ACC112 (cell line): ENCODE measurements around the gene RIC3.
"Not testable (repeated sequence)": the region's sequence is repeated elsewhere in the genome, so short reads cannot be mapped to it uniquely, and the experiment has no call there.

ENCODE experiments used
- H2AFZ ChIP-seq: fragments of 200-600 bp; sonication (generic); one replicate; pipeline ENCODE4 v1.6.0; 2017; ENCODE audit warnings: antibody characterized with exemption, low read length; ENCODE audit not compliant: unreplicated experiment
- H3K27ac ChIP-seq: fragments of 200-600 bp; sonication (generic); 2 replicates; pipeline ENCODE4 v1.5.1; 2014; ENCODE audit warnings: low read depth, mild to moderate bottlenecking, antibody characterized with exemption, low read length, moderate library complexity
- H3K27me3 ChIP-seq: fragments of 200-600 bp; sonication (generic); 2 replicates; pipeline ENCODE4 v1.6.1; 2014; ENCODE audit warnings: mild to moderate bottlenecking, antibody characterized with exemption, low read length, moderate library complexity, mixed read lengths; ENCODE audit not compliant: insufficient read depth
- H3K36me3 ChIP-seq: fragments of 200-600 bp; sonication (generic); 2 replicates; pipeline ENCODE4 v1.6.1; 2016; ENCODE audit warnings: mild to moderate bottlenecking, antibody characterized with exemption, low read length, moderate library complexity, mixed read lengths; ENCODE audit not compliant: insufficient read depth
- H3K4me1 ChIP-seq: fragments of 200-600 bp; sonication (generic); one replicate; pipeline ENCODE4 v1.6.1; 2016; ENCODE audit warnings: low read length, mixed read lengths; ENCODE audit not compliant: insufficient read depth, unreplicated experiment, control insufficient read depth
- H3K4me3 ChIP-seq: fragments of 200-600 bp; sonication (generic); 2 replicates; pipeline ENCODE4 v1.5.1; 2014; ENCODE audit warnings: mild to moderate bottlenecking, low read depth, low read length
- H3K79me2 ChIP-seq: fragments of 200-600 bp; sonication (generic); one replicate; pipeline ENCODE4 v1.6.0; 2016; ENCODE audit warnings: low read length; ENCODE audit not compliant: control insufficient read depth, unreplicated experiment, insufficient read depth

The RIC3 gene

DNA sequence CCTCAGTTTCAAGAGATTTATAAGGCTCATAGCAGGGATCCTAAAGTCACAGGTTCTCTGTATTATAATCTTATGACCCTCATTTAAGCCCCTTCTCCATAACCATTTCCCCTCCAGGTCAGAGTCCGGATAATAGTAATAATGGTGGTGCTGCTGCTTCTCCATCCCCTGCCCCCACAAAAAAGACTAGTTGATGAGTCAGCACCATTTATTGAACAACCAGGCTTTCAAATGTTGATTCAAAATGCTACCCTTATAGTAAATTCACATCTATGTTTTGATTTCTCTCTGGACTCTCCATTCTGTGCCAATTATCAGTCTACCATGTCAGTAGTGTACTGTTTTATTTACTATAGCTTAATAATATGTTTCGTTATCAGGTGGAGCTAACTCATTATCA, 17.6 kb upstream of the RIC3 start:
- no peak overlapping the region for H3K27ac ChIP-seq
- H3K79me2 ChIP-seq = no peaks in the 10 kb centered on the region
- H2AFZ ChIP-seq = no peak overlapping the region
- H3K27me3 ChIP-seq = peaks cover 42% of the 10 kb centered on the region
- no peak overlapping the region for H3K4me3 ChIP-seq
- H3K36me3 ChIP-seq = no peaks in the 10 kb centered on the region
- H3K4me1 ChIP-seq = no peaks in the 10 kb centered on the region

DNA sequence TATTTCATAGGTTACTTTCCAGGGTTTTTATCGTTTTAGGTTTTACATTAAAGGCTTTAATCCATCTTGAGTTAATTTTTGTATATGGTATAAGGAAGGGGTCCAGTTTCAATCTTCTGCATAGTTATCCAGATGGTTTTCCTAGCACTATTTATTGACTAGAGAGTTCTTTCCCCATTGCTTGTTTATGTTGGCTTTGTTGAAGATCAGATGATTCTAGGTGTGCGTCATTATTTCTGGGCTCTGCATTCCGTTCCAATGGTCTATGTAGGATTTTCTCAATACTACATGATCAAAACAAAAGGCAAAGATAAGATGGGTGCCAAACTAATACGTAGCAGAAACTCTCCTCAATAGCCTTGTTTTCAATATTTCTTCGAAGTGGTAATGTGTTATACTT, 14.3 kb upstream of the RIC3 start:
- no peaks in the 10 kb centered on the region for H3K36me3 ChIP-seq
- H3K4me1 ChIP-seq = no peaks in the 10 kb centered on the region
- no peaks in the 10 kb centered on the region for H3K79me2 ChIP-seq
- no peak overlapping the region for H3K4me3 ChIP-seq
- H3K27me3 ChIP-seq = peaks cover 72% of the 10 kb centered on the region
- H2AFZ ChIP-seq = no peak overlapping the region
- no peak overlapping the region for H3K27ac ChIP-seq

DNA sequence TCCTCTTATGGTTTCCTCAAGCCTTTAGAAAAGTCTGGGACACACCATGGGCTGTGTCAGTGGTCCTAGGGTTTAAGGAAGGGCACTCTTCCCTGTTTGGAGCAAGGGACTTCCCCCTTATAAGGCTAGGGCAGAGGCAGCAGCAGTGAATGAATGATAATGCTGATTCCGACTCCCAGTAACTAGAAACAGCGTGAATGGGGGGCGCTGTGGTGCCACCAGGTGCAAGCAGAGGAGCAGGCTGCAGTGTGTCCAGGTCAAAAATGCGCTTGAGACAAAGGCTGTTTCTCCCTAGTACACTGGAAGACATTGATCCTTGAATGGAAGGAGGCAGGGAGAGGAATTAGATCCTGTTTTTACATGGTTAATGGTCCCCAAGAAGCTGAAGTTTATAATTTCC, 11.6 kb upstream of the RIC3 start:
- H3K79me2 ChIP-seq = no peaks in the 10 kb centered on the region
- H3K4me1 ChIP-seq = no peaks in the 10 kb centered on the region
- peaks cover 87% of the 10 kb centered on the region for H3K27me3 ChIP-seq
- H3K36me3 ChIP-seq = no peaks in the 10 kb centered on the region
- H3K27ac ChIP-seq = no peak overlapping the region
- no peak overlapping the region for H3K4me3 ChIP-seq
- H2AFZ ChIP-seq = no peak overlapping the region

DNA sequence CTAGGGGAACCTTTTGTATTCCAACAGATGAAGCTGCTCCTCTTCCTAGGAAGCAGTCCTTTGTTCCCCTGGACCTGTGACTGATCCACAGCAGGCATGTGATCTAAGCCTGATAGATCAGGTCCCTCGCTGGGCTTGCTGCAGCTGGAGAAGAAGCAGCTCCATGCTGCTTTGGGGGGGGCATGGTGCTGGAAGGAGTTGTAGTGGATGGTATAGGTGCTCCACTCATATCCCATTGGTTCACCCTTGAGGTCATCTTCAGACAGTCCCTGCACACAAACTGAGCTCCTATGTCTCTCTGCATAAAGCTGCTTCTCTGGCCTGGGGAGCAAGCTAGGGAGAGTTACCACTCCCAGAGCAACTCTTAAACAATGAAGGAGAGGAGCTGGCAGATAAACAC, 9.5 kb upstream of the RIC3 start:
- H3K27ac ChIP-seq = no peak overlapping the region
- H3K4me3 ChIP-seq = no peak overlapping the region
- H3K79me2 ChIP-seq = no peaks in the 10 kb centered on the region
- no peaks in the 10 kb centered on the region for H3K36me3 ChIP-seq
- no peak overlapping the region for H2AFZ ChIP-seq
- H3K4me1 ChIP-seq = no peaks in the 10 kb centered on the region
- H3K27me3 ChIP-seq = peaks cover 82% of the 10 kb centered on the region

DNA sequence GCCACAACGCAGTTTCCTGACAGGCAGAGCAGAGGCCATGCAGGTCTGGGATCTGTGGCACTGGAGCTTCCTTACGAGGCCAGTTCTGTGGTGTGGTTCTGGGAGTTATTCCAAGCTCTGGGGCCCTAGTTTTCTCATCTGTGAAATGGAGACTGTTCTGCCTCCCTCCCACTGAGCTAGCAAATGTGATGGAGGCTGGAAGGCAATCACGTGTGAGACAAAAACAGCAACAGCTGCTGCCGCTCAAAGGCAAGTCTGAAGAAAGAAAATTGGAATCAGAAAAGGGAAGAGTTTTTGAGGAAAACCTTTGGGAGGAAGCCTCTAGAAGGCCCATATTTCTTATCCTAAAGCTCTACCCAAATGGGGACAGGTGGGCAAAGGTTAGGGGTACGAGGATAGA, 8.3 kb upstream of the RIC3 start:
- Histone ChIP-seq H3K4me3 (no peak overlapping the region), H3K27ac (no peak overlapping the region), H3K79me2 (no peaks in the 10 kb centered on the region), H3K4me1 (no peaks in the 10 kb centered on the region), H3K27me3 (peaks cover 70% of the 10 kb centered on the region), H3K36me3 (no peaks in the 10 kb centered on the region), H2AFZ (no peak overlapping the region)

DNA sequence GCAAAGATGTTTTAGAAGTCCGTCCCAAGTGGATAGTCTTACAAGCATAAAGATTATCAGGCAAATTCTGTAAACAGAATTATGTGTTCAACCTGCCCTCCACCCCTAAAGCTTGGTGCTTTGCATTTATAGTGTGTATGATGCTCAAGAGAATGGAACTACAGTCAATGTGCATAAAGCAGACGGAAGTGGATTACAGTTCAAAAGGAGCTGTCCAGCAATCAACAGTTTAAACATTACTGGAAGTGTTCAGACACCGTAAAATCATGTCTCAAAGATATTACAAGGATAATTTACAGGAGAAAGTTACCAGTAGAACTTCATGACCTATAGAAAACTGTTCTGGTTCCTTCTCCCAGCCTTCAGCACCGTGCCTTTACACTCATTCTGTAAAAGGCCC, 1.0 kb downstream of the RIC3 start:
- Histone ChIP-seq H3K27ac (no peak overlapping the region), H3K79me2 (no peaks in the 10 kb centered on the region), H3K36me3 (no peaks in the 10 kb centered on the region), H3K4me3 (no peak overlapping the region), H3K4me1 (no peaks in the 10 kb centered on the region), H3K27me3 (peaks cover 66% of the 10 kb centered on the region), H2AFZ (no peak overlapping the region)

DNA sequence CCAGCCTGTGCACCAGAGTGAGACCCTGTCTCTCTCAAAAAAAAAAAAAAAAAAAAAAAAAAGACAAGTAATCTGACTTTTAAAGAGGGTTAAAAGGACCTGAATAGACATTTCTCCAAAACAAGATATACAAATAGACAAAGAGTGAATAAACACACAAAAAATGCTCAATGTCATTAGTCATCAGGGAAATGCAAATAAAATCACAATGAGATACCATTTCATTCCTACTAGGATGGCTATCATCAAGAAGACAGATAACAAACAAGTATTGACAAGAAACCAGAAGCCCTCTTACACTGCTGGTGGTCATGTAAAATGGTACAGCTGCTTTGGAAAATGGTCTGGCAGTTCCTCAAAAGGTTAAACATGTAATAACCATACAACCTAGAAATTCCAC, 4.1 kb downstream of the RIC3 start:
- Histone ChIP-seq H3K27ac (no peak overlapping the region), H3K4me1 (no peaks in the 10 kb centered on the region), H3K79me2 (no peaks in the 10 kb centered on the region), H3K4me3 (no peak overlapping the region), H3K36me3 (no peaks in the 10 kb centered on the region), H3K27me3 (peaks cover 69% of the 10 kb centered on the region), H2AFZ (no peak overlapping the region)

DNA sequence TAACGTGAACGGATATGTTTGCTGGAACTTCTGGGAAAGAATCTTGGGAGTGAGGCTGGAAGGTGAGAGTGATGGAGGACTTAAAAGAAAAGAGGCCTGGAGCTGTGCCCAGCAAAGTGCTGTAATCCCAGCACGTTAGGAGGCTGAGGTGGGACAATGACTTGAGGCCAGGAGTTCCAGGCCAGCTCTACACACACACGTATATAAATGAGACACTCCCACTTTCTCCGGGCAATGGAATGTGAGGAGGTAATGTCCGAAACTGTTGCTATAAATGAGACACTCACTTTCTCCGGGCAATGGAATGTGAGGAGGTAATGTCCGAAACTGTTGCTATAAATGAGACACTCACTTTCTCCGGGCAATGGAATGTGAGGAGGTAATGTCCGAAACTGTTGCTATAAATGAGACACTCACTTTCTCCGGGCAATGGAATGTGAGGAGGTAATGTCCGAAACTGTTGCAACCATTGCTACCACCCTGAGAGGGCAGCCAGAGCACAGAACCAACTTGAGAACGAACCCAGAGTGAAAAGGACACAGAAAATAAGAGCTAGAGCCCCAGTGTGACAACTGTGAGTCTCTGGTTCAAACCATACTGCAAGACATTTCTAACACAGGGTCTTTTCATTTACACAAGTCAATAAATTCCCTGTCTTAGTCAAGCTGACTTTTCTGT, 7.1 kb downstream of the RIC3 start:
- not testable (repeated sequence) for H2AFZ ChIP-seq, H3K27ac ChIP-seq, H3K4me1 ChIP-seq, H3K36me3 ChIP-seq, H3K4me3 ChIP-seq, H3K79me2 ChIP-seq
- peaks cover 68% of the 10 kb centered on the region for H3K27me3 ChIP-seq

DNA sequence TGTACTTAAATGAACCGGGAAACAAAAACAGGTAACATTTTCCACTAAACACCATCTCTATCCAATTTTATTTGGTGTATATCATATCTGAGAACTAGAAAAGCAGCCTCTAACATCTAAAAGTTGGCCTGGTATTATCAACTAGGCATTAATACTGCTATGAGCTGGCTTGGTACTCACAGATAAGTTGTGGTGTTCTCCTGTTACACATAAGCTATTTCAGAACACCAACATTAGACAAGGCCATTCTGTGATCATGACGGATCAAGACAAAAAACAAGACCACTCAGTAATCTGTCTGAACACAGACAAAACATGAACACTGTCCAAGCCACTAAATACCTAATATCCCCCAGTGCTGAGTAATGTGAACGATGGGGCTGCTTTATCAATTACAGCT, 11.9 kb downstream of the RIC3 start:
- no peaks in the 10 kb centered on the region for H3K79me2 ChIP-seq
- no peak overlapping the region for H2AFZ ChIP-seq
- H3K27me3 ChIP-seq = peaks cover 85% of the 10 kb centered on the region

DNA sequence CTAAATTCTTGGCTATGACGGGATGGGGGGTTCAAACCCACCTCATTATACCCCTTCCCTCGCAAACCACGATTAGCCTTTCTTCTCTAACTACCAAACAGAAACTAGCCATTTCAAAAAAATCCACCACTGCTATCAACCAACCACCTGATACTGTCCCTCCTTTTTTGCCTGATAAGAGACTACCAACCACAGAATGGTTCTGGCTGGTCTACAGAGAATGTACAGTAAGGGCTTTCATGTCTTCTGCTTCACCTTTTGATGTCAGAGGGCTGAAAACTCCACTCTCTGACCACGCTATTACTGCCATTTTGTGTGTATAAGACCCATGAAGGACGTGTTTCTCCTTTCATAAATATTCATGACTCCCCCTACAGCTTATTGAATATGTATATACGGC, 19.1 kb downstream of the RIC3 start:
- peaks cover 64% of the 10 kb centered on the region for H3K27me3 ChIP-seq
- no peak overlapping the region for H3K4me3 ChIP-seq
- no peak overlapping the region for H3K27ac ChIP-seq
- no peak overlapping the region for H2AFZ ChIP-seq
- no peaks in the 10 kb centered on the region for H3K36me3 ChIP-seq
- H3K79me2 ChIP-seq = no peaks in the 10 kb centered on the region
- H3K4me1 ChIP-seq = no peaks in the 10 kb centered on the region

More for the DNA sequence above, 11.9 kb downstream of the RIC3 start:
- Histone ChIP-seq H3K4me1 (no peaks in the 10 kb centered on the region), H3K27ac (no peak overlapping the region), H3K36me3 (no peaks in the 10 kb centered on the region), H3K4me3 (no peak overlapping the region)

DNA sequence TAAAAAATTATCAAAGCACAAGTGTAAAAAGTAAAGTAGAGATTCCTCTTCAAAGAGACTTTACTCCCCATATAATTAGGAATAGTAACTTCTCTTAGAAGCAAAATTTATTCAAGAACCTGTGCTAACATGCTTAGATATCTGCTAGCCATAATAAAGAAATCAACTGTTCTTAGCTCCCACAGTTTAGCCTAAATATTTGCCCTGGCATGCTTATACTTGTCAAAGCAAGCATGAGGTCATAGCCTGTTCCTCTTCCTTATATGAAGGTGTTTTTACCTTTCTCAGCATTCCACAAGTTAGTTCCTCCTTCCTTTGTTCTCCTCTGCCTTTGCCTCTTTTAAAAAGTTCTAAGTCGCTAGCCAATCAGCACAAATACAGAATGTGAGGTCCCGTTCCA, 30.3 kb downstream of the RIC3 start:
- Histone ChIP-seq H3K4me1 (no peaks in the 10 kb centered on the region), H3K36me3 (no peaks in the 10 kb centered on the region), H3K79me2 (no peaks in the 10 kb centered on the region), H3K27ac (no peak overlapping the region), H3K4me3 (no peak overlapping the region), H2AFZ (no peak overlapping the region), H3K27me3 (peaks cover 38% of the 10 kb centered on the region)
